ENCODE measurements around the gene IGSF22. TPM values are rescaled to one million over a fixed set of nuclear protein-coding genes. Genes with fewer than 3 reads are reported as not detected.
A peak's percentile ranks its signal among the peaks of the same experiment; 100 is the strongest.

IGSF22 gene
- total RNA-seq, 2 donors from 2014 or later = not detected

DNA sequence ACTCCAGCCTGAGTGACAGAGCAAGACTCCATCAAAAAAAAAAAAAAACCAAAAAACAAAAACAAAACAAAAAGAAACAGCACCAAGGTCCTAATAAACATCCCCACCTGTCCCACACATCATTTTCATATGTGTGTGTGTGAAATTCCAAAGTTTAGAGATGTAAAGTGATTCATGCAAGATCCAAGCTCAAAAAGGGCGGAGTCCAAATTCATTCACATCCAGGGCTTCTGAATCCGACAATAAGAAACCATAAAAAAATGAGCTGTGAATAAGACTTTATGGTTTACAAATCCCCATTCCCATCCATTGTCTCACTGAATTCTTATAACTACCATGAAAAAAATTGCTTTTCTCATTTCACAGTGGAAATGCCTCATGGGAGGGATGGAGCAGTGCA lies 30.9 kb upstream of the IGSF22 start:
- DNase-seq = no peak
- Histone ChIP-seq H3K36me3 (replicated peaks in 1 of 2; ENCODE audit: insufficient read depth in 1 of 2, low read depth in 2 of 2) (no peaks in the 10 kb centered on the region), H3K4me1 (no peaks in the 10 kb centered on the region), H3K27ac (no peak overlapping the region), H3K4me3 (no peak overlapping the region), H3K27me3 (no peaks in the 10 kb centered on the region), H3K9me3 (no peaks in the 10 kb centered on the region)
- no peak for ATAC-seq
- no peak for TF ChIP-seq POLR2A (IDR thresholded peaks at IDR 0.05)
- WGBS, 2 donors = 84 to 91% methylated on average over 2 of the region's 2 CpGs
- intact Hi-C loops (cut with DNase I) = no loop called here

DNA sequence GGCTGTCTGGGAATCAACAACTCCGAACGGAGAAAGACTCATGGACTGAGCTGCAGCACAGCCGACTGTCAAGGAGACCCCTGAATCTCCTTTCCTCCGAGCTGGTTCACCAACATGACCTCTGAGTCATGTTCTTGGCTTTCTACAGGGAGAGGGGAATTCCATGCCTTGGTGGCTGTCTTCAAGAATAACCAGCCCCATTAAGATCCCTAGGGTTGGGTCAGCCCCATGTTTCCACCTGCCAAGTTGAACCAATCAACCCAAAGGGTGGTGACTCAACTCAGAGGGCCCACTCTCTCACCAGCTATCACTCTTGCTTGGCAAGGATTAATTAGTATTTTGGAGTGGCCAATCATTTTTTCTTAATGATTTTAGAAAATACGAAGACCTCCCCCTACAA lies 28.3 kb upstream of the IGSF22 start:
- H3K27me3 ChIP-seq = no peaks in the 10 kb centered on the region
- H3K9me3 ChIP-seq = no peaks in the 10 kb centered on the region
- TF ChIP-seq POLR2A (IDR thresholded peaks at IDR 0.05) = no peak
- TF ChIP-seq, protein P1, sequence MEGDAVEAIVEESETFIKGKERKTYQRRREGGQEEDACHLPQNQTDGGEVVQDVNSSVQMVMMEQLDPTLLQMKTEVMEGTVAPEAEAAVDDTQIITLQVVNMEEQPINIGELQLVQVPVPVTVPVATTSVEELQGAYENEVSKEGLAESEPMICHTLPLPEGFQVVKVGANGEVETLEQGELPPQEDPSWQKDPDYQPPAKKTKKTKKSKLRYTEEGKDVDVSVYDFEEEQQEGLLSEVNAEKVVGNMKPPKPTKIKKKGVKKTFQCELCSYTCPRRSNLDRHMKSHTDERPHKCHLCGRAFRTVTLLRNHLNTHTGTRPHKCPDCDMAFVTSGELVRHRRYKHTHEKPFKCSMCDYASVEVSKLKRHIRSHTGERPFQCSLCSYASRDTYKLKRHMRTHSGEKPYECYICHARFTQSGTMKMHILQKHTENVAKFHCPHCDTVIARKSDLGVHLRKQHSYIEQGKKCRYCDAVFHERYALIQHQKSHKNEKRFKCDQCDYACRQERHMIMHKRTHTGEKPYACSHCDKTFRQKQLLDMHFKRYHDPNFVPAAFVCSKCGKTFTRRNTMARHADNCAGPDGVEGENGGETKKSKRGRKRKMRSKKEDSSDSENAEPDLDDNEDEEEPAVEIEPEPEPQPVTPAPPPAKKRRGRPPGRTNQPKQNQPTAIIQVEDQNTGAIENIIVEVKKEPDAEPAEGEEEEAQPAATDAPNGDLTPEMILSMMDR (IDR thresholded peaks at IDR 0.05) = no peak
- ATAC-seq (no peak), DNase-seq (no peak)
- no peak overlapping the region for H3K4me3 ChIP-seq
- no peaks in the 10 kb centered on the region for H3K4me1 ChIP-seq
- H3K27ac ChIP-seq = no peak overlapping the region
- H3K36me3 ChIP-seq (replicated peaks in 1 of 2; ENCODE audit: insufficient read depth in 1 of 2, low read depth in 2 of 2) = no peaks in the 10 kb centered on the region
- intact Hi-C loops (cut with DNase I) = no loop called here
- 47 to 65% methylated on average over 4 to 5 of the region's 5 CpGs for WGBS, 2 donors

DNA sequence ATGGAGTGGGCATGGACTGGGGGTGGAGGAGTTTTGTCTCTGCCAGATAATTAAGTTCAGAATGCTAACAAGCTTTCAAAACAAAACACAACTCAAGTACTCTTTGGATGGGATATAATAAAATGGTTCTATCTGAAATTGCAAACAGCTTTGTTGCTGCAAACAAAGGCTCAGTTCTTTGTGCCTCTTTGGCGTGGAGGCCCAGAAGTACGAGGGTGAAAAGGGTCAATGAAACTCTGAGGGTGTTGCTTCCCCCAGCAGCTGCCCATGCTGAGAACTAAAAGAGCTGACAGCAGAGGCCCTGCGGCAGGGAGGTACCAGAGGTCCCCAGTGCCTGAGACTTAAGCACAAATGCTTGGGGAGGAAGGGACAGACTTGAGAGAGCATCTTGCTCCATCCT lies 26.5 kb upstream of the IGSF22 start:
- intact Hi-C loops (cut with DNase I) = no loop called here
- H3K4me3 ChIP-seq = no peak overlapping the region
- 36 to 43% methylated on average over 3 of the region's 3 CpGs for WGBS, 2 donors
- no peaks in the 10 kb centered on the region for H3K36me3 ChIP-seq (replicated peaks in 1 of 2; ENCODE audit: insufficient read depth in 1 of 2, low read depth in 2 of 2)
- H3K27ac ChIP-seq = no peak overlapping the region
- no peaks in the 10 kb centered on the region for H3K4me1 ChIP-seq
- DNase-seq (no peak), ATAC-seq (no peak)
- H3K27me3 ChIP-seq = no peaks in the 10 kb centered on the region
- no peaks in the 10 kb centered on the region for H3K9me3 ChIP-seq
- TF ChIP-seq POLR2A (IDR thresholded peaks at IDR 0.05) = no peak
- TF ChIP-seq, protein P1 (IDR thresholded peaks at IDR 0.05) = no peak

DNA sequence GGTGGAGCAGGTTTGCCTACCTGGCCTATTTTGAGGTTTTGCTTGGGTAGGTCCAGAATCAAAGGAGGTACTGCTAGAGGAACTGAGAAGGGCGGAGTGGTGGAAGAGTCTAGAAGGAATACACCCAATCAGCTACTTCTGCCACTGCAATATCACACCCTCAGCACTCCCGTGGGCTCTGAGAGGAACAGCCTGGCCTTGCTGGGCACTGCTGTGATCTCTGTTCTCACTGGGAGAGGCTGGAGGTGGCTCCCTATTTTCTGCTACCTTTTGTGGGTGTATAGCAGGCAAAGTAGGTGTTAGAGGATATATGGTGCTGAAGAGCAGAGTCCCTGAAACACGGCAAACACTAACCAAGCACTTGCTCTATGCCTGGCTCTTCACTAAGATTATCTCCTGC lies 25.0 kb upstream of the IGSF22 start:
- Histone ChIP-seq H3K4me1 (no peaks in the 10 kb centered on the region), H3K27me3 (no peaks in the 10 kb centered on the region), H3K27ac (no peak overlapping the region), H3K9me3 (no peaks in the 10 kb centered on the region), H3K4me3 (no peak overlapping the region), H3K36me3 (replicated peaks in 1 of 2; ENCODE audit: insufficient read depth in 1 of 2, low read depth in 2 of 2) (no peaks in the 10 kb centered on the region)
- 42 to 68% methylated on average over 3 of the region's 3 CpGs for WGBS, 2 donors
- no peak for ATAC-seq
- TF ChIP-seq, protein P1 (IDR thresholded peaks at IDR 0.05) = no peak
- no peak for TF ChIP-seq POLR2A (IDR thresholded peaks at IDR 0.05)
- intact Hi-C loops (cut with DNase I) = no loop called here
- no peak for DNase-seq

DNA sequence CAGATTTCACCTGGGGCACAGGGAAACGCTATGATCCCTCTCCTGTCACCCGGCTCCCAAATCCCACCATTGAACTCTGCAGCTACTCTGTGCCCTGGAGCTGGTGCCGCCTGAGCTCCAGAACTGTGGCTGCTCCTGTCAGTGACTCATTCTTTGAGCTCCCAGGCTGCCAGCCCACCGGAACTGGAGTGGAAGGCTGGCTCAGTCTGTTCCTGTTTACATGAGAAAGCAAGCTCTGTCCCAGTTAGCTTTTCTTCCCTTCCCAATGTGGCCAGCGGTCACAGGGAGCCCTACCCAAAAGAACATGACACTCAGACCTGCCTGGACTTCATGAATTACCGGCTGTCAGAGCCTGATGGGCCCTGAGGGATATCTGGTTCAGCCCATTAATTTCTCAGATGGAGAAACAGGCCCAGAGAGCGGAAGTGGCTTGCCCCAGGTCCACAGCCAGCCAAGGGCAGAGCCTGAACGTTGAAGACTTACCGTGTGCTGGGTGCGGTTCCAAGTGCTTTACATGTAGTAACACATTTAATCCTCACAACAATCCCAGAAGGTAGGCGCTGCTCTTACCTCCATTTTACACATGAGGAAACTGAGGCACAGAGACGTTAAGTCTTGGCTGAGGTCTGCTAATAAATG lies 23.8 kb upstream of the IGSF22 start:
- ATAC-seq = no peak
- intact Hi-C loops (cut with DNase I) = no loop called here
- H3K36me3 ChIP-seq (replicated peaks in 1 of 2; ENCODE audit: insufficient read depth in 1 of 2, low read depth in 2 of 2) = no peaks in the 10 kb centered on the region
- no peak overlapping the region for H3K27ac ChIP-seq
- H3K4me1 ChIP-seq = no peaks in the 10 kb centered on the region
- no peaks in the 10 kb centered on the region for H3K27me3 ChIP-seq
- 66 to 72% methylated on average over 9 to 12 of the region's 12 CpGs for WGBS, 2 donors
- no peaks in the 10 kb centered on the region for H3K9me3 ChIP-seq
- H3K4me3 ChIP-seq = no peak overlapping the region
- TF ChIP-seq POLR2A (IDR thresholded peaks at IDR 0.05) = no peak
- TF ChIP-seq, protein P1 (IDR thresholded peaks at IDR 0.05) = no peak
- peak in 1 of 4 donors; percentile 59 for DNase-seq

Measured in body of pancreas (tissue), 4 donors.